Large intestine (tissue), 3 donors: ENCODE measurements around the gene GOLGA1. TPM values are rescaled to one million over a fixed set of nuclear protein-coding genes. Genes with fewer than 3 reads are reported as not detected.
"Not testable (repeated sequence)": the region's sequence is repeated elsewhere in the genome, so short reads cannot be mapped to it uniquely, and the experiment has no call there.

Experiments used
- DNase-seq, 2 donors: peaks; one replicate each; pipeline versions ENCODE4 v3.0.0 to v3.0.0-alpha.2; 2013
- H3K27ac ChIP-seq: one replicate; pipeline ENCODE4 v1.5.1; 2013; ENCODE audit warnings: low read length
- H3K27me3 ChIP-seq: 2 replicates; pipeline ENCODE4 v1.6.1; 2013; ENCODE audit warnings: low read length; ENCODE audit not compliant: control insufficient read depth, insufficient read depth
- H3K36me3 ChIP-seq: 2 replicates; pipeline ENCODE4 v1.6.1; 2013; ENCODE audit warnings: low read length; ENCODE audit not compliant: control insufficient read depth, insufficient read depth
- H3K4me1 ChIP-seq: one replicate; pipeline ENCODE4 v1.6.1; 2013; ENCODE audit warnings: low read length; ENCODE audit not compliant: control insufficient read depth, insufficient read depth
- H3K4me3 ChIP-seq: one replicate; pipeline ENCODE4 v1.5.1; 2013; ENCODE audit warnings: low read length
- H3K9me3 ChIP-seq: one replicate; pipeline ENCODE4 v1.6.1; 2013; ENCODE audit warnings: mild to moderate bottlenecking, low read depth, low read length, moderate library complexity; ENCODE audit not compliant: control insufficient read depth
- WGBS: methylation state at CpG from one replicate; pipeline ENCODE4 v1.1.5; 2013; ENCODE audit warnings: low lambda C conversion rate; ENCODE audit not compliant: insufficient coverage; 5-methylcytosine and 5-hydroxymethylcytosine counted together
- polyA plus RNA-seq: library from polyadenylated mRNA; unstranded; fragments of 120-200 nt; gene quantifications from one replicate; pipeline ENCODE4 v1.2.1, GENCODE V29; 2013

Gene GOLGA1
- polyA plus RNA-seq, 1 donor: 19.0 TPM

DNA sequence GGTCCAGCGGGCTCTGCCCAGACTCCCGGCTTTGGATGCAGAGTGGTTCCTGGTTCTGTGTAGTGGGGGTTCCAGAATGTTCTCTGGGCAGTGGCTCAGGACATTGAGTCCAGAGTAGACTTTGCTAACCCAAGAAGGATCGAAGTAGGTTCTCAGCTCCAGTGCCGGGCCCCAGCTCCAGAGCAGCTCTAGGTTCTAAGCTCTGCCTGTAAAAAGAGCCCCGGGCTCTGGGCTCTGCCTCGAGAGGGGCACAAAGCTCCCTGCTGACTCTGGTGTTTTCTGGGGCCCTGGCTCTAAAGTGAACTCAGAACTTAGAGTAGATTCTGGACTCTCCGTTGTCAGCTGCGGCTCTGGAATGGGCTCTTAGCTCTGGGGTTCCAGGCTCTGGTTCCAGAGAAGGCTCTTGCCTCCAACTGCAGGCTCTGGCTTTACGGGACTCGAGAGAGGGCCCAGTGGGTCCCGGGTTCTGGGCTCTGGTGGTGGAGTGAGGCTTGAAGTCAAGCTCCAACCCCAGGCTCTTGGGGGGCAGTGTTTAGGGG lies 87.2 kb downstream of the GOLGA1 start:
- H3K9me3 ChIP-seq: no peaks in the 10 kb centered on the region
- no peak for DNase-seq
- peaks cover 13% of the 10 kb centered on the region for H3K4me1 ChIP-seq
- peaks cover 23% of the 10 kb centered on the region for H3K36me3 ChIP-seq
- H3K27ac ChIP-seq: no peak overlapping the region
- H3K27me3 ChIP-seq: no peaks in the 10 kb centered on the region
- peak overlapping the region; percentile 39 for H3K4me3 ChIP-seq
- WGBS: no CpG with 5 or more reads among the region's 11 CpGs

DNA sequence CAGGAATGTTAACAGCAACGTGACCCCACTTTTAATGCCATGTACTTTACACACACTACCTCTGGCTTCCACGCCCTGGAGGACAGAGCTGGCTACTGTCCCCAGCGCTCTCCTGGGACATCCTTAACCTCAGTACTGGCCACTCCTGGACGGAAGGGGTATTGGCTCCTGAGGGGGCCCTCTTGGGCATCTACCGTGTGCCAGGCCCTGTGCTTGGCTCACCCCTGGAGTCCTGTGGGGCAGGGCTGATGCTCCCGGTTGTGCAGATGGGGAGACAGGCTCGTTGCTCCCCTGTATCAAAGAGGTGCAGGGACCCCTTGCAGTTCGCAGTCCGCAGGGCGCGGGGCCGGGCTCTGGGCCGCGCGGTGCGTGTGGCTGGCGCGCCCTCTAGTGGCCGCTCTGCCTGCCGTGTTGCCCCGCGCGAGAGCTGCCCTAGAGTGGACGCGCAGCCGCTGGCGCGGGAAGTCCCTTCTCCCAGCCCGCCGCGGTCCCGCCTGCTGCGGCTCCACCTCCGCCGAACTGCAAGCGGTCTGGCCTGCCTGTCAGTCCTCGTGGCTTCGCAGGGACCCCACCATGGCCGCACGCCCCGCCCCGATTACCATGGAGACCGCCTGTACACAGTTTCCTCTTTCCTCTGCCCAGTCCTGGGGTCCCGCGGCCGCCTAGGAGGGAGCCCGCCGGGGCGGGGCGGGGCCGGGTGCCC lies 87.9 kb downstream of the GOLGA1 start, which contains the start of gene WDR38:
WDR38 (plus strand) TSS at position 632 of the 703 bp plus-strand sequence. CDS start 72 bp downstream, outside the sequence.
- Histone ChIP-seq H3K4me3 (peak within 1 kb of the TSS; percentile 39), H3K36me3 (peaks cover 16% of the 10 kb centered on the region), H3K4me1 (peaks cover 13% of the 10 kb centered on the region), H3K27me3 (no peaks in the 10 kb centered on the region), H3K9me3 (no peaks in the 10 kb centered on the region), H3K27ac (no peak within 1 kb of the TSS)
- WGBS: no CpG with 5 or more reads among the region's 51 CpGs
- DNase-seq: peak; percentile 63 to 69

DNA sequence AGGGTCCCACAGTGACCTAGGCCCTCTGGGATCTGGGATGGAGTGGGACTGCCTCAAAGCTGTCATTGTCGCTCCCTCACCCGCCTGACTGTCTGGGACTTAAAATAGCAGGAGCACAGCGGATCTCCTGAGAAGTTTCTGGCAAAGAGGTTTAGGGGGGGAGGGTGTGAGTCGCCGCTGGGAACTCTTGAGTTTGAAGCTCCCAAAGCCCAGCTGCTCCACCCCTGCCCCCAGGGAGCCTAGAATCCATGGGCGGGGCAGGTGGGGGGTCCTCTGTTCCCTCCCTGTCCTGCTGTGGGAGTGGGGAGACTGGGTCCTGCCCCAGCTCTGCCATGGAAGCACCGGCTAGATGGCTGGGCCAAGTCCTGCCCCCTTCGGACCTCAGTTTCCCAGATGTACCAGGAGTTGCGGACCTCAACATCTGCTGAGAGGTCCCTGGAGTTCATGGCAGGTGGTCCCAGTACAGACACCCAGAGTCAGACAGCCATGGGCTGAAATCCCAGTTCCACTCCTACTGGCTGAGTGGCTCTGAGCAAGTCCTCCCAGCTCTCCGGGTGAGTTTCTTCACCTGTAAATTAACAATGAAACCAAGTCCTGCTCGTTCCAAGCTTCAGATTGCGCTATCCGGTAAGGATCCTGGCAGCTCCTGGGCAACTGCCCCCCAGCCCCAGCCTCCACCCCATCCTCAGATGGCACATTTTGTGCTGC lies 88.6 kb downstream of the GOLGA1 start:
- H3K4me3 ChIP-seq: no peak overlapping the region
- H3K9me3 ChIP-seq: no peaks in the 10 kb centered on the region
- no peaks in the 10 kb centered on the region for H3K27me3 ChIP-seq
- H3K36me3 ChIP-seq: peaks cover 9% of the 10 kb centered on the region
- H3K4me1 ChIP-seq: peaks cover 13% of the 10 kb centered on the region
- no peak for DNase-seq
- H3K27ac ChIP-seq: no peak overlapping the region
- no CpG with 5 or more reads among the region's 13 CpGs for WGBS

DNA sequence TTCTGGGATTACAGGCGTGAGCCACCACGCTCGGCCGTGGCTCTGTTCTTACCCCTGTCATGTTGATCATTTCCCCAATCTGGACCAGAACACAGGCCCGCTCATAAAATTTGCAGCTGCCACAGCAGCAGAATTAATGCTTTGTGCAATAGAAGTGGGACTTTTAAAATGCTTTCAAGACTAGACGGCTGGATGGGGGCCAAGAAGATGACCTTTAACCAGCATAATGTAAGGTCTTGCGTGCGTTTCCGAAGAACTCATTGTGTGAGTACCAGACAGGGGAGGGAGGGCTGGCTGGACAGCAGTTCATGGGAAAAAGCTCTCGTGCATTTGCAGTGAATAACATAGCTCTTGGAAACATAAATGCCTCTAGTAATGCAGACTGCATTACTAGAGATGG lies 91.1 kb downstream of the GOLGA1 start:
- no peaks in the 10 kb centered on the region for H3K9me3 ChIP-seq
- DNase-seq: peak; percentile 68 to 81
- H3K4me1 ChIP-seq: peaks cover 13% of the 10 kb centered on the region
- no peak overlapping the region for H3K4me3 ChIP-seq
- H3K27me3 ChIP-seq: no peaks in the 10 kb centered on the region
- no peak overlapping the region for H3K27ac ChIP-seq
- WGBS: no CpG with 5 or more reads among the region's 10 CpGs
- no peaks in the 10 kb centered on the region for H3K36me3 ChIP-seq

DNA sequence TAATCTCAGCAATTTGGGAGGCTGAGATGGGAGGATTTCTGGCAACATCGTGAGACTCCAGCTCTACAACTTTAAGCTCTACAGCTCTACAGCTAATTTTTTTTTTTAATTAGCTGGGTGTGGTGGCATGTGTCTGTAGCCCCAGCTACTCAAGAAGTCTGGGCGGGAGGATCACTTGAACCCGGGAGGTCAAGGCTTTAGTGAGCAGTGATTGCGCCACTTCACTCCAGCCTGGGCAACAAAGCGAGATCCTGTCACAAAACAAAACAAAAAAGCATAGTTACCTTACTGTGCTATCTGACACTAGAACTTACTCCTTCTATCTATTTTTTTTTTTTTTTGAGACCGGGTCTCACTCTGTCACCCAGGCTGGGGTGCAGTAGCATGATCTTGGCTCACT lies 93.9 kb downstream of the GOLGA1 start:
- no peaks in the 10 kb centered on the region for H3K36me3 ChIP-seq
- H3K9me3 ChIP-seq: no peaks in the 10 kb centered on the region
- DNase-seq: no peak
- no CpG with 5 or more reads among the region's 6 CpGs for WGBS
- no peak overlapping the region for H3K27ac ChIP-seq
- H3K4me3 ChIP-seq: no peak overlapping the region
- H3K4me1 ChIP-seq: peaks cover 4% of the 10 kb centered on the region
- no peaks in the 10 kb centered on the region for H3K27me3 ChIP-seq

DNA sequence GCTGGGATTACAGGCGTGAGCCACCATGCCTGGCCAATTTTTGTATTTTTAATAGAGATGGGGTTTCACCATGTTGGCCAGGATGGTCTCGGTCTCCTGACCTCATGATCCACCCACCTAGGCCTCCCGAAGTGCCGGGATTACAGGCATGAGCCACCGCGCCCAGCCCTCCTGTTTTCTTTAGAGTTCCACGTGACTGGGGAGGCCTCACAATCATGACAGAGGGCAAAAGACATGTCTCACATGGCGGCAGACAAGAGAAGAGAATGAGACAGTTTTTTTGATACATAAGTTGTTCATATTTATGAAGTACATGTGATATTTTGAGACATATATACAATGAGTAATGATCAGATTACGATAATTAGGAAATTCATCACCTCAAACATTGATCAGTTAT lies 94.4 kb downstream of the GOLGA1 start:
- H3K4me1 ChIP-seq, H3K9me3 ChIP-seq, DNase-seq, H3K36me3 ChIP-seq, H3K27me3 ChIP-seq, H3K27ac ChIP-seq, H3K4me3 ChIP-seq: not testable (repeated sequence)
- 100% methylated on average over 2 of the region's 9 CpGs for WGBS

DNA sequence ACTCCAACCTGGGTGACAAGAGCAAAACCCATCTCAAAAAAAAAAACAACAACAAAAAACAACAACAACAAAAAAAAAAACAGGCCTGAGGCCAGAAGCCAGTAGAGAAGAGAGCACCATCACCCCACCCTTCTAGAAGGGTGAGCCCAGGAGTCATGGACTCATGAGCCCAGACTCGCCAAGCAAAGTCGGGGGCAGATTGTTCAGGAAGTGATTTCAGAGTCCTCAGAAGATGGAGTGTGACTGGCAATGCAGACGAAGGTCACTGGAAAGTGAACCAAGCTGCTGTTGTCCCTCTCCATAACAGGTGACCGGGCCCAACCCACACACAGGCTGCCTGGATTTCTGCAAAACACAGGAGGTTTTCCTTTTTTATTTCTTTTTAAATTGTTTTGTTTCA lies 96.6 kb downstream of the GOLGA1 start:
- no peak for DNase-seq
- no CpG with 5 or more reads among the region's 4 CpGs for WGBS

DNA sequence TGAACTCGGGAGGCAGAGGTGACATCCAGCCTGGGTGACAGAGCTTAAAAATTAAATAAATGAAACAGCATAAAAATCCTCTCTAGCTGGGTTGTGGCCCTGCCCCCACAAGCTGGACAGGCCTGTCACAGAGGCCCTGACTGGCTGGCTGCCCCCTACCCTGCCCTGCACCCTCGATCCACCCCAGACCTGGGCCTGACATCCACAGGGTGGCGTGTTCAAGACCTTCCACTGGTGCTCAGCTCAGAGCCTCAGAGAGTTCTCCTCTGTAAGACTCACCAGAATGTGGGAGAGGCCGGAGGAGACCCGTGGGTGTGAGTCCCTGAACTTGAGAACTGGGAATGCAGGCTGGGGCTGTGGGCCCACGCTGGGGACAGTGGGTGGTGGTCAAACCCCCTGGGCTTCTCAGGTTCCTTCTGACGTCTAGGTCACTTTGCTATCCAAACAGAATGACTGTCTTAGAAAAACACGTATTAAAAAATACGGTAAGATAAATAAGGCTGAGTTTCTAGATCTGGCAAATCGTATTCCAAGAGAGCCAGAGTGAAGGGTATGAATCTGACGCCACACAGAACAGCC lies 97.3 kb downstream of the GOLGA1 start:
- WGBS: no CpG with 5 or more reads among the region's 11 CpGs

More for the DNA sequence above, 96.6 kb downstream of the GOLGA1 start:
- no peak overlapping the region for H3K4me3 ChIP-seq
- H3K4me1 ChIP-seq: peaks cover 3% of the 10 kb centered on the region
- no peak overlapping the region for H3K27ac ChIP-seq
- no peaks in the 10 kb centered on the region for H3K36me3 ChIP-seq
- H3K9me3 ChIP-seq: no peaks in the 10 kb centered on the region
- H3K27me3 ChIP-seq: no peaks in the 10 kb centered on the region

DNA sequence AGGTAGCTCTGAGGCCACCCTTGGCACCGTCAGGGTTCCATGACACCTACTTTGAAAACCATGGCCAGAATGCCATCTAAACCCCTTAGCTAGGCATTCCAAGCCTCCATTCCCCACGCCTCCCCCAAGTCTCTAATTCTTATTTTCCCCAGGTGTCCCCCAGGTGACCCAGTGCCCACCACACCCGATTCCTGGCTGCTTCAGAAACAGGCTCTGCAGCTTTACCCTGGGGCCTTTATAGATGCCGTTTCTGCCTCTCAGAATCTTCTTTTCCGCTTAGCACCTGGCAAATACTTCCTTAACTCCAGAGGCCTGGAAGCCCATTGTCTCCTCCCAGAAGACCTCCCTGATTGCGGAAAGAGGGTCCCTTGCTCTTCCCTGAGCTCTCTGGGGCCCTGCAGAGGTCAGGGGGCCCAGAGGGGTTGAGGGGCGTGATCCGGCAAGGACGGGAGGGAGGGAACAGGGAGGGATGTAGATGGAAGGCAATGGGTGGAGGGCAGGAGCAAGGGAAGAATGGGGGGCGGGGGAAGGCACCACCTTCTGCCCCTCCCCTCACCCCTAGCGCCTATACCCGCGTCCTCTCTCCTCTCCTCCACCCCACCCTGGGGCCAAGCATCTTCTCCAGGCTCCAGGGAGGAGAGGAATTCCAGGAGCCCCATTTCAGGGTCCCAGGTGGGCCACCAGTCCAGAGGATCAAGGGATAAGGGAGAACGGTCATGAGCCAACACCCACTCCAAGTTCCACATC lies 99.6 kb downstream of the GOLGA1 start:
- Histone ChIP-seq H3K9me3 (no peaks in the 10 kb centered on the region), H3K4me3 (no peak overlapping the region), H3K27me3 (no peaks in the 10 kb centered on the region), H3K4me1 (peaks cover 3% of the 10 kb centered on the region), H3K36me3 (no peaks in the 10 kb centered on the region), H3K27ac (no peak overlapping the region)
- no CpG with 5 or more reads among the region's 14 CpGs for WGBS
- DNase-seq: peak in 1 of 2 donors; percentile 26

More for the DNA sequence above, 97.3 kb downstream of the GOLGA1 start:
- no peaks in the 10 kb centered on the region for H3K9me3 ChIP-seq
- H3K4me3 ChIP-seq: no peak overlapping the region
- H3K27ac ChIP-seq: no peak overlapping the region
- no peaks in the 10 kb centered on the region for H3K27me3 ChIP-seq
- no peaks in the 10 kb centered on the region for H3K36me3 ChIP-seq
- no peak for DNase-seq
- peaks cover 3% of the 10 kb centered on the region for H3K4me1 ChIP-seq

DNA sequence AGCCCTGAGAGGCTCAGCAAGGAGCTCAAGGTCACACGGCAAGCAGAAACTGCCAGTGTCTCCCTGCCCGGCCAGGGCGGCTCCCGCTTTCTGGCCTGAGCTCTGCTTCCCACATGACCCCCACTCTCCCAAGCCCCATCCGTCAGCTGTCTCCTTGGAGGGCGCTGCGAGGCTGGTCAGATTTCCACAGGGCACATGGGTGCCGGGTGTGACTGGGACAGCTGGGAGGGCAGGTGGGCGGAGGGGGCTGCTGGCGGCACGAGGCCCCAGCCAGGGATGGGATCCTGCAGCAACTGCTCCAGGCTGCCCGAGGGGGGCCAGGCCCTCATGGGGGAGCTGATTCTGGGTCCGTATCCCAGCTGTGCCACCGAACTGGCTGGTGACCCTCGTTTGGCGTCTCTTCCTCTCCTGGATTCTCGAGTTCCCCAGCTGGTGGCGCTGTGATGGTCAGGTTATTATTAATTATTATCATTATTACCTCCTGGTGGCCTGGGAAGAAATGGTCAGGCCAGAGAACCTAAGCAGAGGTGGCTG lies 100.5 kb downstream of the GOLGA1 start:
- no peaks in the 10 kb centered on the region for H3K9me3 ChIP-seq
- WGBS: no CpG with 5 or more reads among the region's 18 CpGs
- peaks cover 6% of the 10 kb centered on the region for H3K4me1 ChIP-seq
- DNase-seq: peak in 1 of 2 donors; percentile 5
- H3K27ac ChIP-seq: no peak overlapping the region
- no peak overlapping the region for H3K4me3 ChIP-seq
- H3K36me3 ChIP-seq: no peaks in the 10 kb centered on the region
- no peaks in the 10 kb centered on the region for H3K27me3 ChIP-seq
